NB4 (cell line): Measurements from ENCODE around the gene CHMP3.

Experiments
- DNase-seq: peaks from one replicate; pipeline ENCODE4 v3.0.0; 2010; ENCODE audit warnings: low read depth
- H3K4me3 ChIP-seq: one replicate; pipeline ENCODE4 v1.5.1; 2011; ENCODE audit warnings: mild to moderate bottlenecking, low read depth, low read length, moderate library complexity
- MYC ChIP-seq: IDR thresholded peaks from 2 replicates; pipeline ENCODE4 v1.6.1; 2011; ENCODE audit warnings: low read depth, low read length
- POLR2A ChIP-seq: IDR thresholded peaks from 2 replicates; pipeline ENCODE4 v1.6.1; 2011; ENCODE audit warnings: mild to moderate bottlenecking; ENCODE audit not compliant: insufficient read length; ENCODE audit errors: extremely low read depth
- TF ChIP-seq, protein P1 (sequence below): IDR thresholded peaks from one replicate; pipeline ENCODE4 v1.5.1; 2012; ENCODE audit warnings: low read depth, low read length
- TF ChIP-seq, protein P2 (sequence below): IDR thresholded peaks from 2 replicates; pipeline ENCODE4 v1.6.1; 2011; ENCODE audit warnings: low read depth, low read length

Gene CHMP3

DNA sequence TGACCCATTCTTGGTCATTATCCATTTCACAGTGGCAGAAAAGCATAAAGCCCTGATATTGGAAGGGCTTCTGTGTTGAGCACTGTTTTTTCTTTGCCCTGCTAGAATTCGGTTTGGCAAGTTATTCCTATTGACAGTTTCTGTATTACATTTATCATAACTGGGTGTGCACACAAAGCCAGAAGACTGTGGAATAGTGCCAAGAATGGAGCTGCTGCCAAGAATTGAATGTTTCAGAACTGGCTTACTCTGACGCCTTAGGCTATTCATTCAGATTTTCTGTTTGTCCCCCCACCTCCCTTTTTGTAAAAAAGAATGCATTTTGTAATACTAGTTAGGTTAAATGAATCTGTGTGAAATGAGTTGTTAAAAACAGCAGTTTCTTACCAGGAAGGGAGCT, 109.4 kb downstream of the CHMP3 start:
- H3K4me3 ChIP-seq, result no peak overlapping the region
- no peak for DNase-seq
- TF ChIP-seq POLR2A (no peak), MYC (no peak)
- TF ChIP-seq, protein P1, sequence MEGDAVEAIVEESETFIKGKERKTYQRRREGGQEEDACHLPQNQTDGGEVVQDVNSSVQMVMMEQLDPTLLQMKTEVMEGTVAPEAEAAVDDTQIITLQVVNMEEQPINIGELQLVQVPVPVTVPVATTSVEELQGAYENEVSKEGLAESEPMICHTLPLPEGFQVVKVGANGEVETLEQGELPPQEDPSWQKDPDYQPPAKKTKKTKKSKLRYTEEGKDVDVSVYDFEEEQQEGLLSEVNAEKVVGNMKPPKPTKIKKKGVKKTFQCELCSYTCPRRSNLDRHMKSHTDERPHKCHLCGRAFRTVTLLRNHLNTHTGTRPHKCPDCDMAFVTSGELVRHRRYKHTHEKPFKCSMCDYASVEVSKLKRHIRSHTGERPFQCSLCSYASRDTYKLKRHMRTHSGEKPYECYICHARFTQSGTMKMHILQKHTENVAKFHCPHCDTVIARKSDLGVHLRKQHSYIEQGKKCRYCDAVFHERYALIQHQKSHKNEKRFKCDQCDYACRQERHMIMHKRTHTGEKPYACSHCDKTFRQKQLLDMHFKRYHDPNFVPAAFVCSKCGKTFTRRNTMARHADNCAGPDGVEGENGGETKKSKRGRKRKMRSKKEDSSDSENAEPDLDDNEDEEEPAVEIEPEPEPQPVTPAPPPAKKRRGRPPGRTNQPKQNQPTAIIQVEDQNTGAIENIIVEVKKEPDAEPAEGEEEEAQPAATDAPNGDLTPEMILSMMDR, result no peak
- TF ChIP-seq, protein P2, sequence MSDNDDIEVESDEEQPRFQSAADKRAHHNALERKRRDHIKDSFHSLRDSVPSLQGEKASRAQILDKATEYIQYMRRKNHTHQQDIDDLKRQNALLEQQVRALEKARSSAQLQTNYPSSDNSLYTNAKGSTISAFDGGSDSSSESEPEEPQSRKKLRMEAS, result no peak
